ENCODE results near the gene HOXA4. TPM values are rescaled to one million over a fixed set of nuclear protein-coding genes. Genes with fewer than 3 reads are reported as not detected.

HOXA4 gene
- total RNA-seq, 1 experiment from 2014 or later, result 2.3 TPM

- Histone ChIP-seq H2AFZ (ENCODE audit: low read length) (no peak overlapping the region), H3F3A (ENCODE audit: low read length, unreplicated experiment) (no peaks in the 10 kb centered on the region), H3K9ac (ENCODE audit: low read length) (peak overlapping the region; percentile 90), H3K36me3 (ENCODE audit: low read depth, low read length) (0 out of 2 replicates have a peak, but pooled peaks cover 4% of the 10 kb centered on the region), H3K27ac (ENCODE audit: low read length) (peak overlapping the region; percentile 97), H3K27me3 (ENCODE audit: low read length) (no peaks in the 10 kb centered on the region), H3K4me2 (ENCODE audit: low read length) (peak overlapping the region; percentile 93), H3K9me2 (replicated peaks; ENCODE audit: low read length) (no peaks in the 10 kb centered on the region), H3K4me3 (ENCODE audit: low read length) (peak overlapping the region; percentile 84), H3K4me1 (ENCODE audit: insufficient read depth, low read length) (peaks cover 26% of the 10 kb centered on the region), H3K9me3 (ENCODE audit: low read length) (no peaks in the 10 kb centered on the region), H4K20me1 (ENCODE audit: low read length) (no peaks in the 10 kb centered on the region), H3K79me2 (ENCODE audit: low read length) (peaks cover 100% of the 10 kb centered on the region)
- no peak for DNase-seq
- intact Hi-C loops (cut with micrococcal nuclease), result no loop called here
- ATAC-seq, result no peak
- no peak for TF ChIP-seq EZH2 (IDR thresholded peaks at IDR 0.05; ENCODE audit: low read length, unreplicated experiment)
- TF ChIP-seq CTCF (conservative IDR thresholded peaks at IDR 0.05; ENCODE audit: low read depth, low read length), result no peak
- no peak for TF ChIP-seq EZH2phosphoT487 (IDR thresholded peaks at IDR 0.05; ENCODE audit: borderline replicate concordance, low read length)
- ChIA-PET CTCF (interaction anchor here (0.6 kb wide), 1 partner anchor 8 kb away, joined by 5 read pairs; no protein-coding TSS in a partner anchor), POLR2A (ENCODE audit: unreplicated experiment) (interaction anchor here (1.3 kb wide), 1 partner anchor 17 kb away, joined by 3 read pairs; no protein-coding TSS in a partner anchor)
- TSS peak; percentile 5 for BruUV-seq (replicated peaks)
Measured at GRCh38 chr7:27171637-27172314, 41.2 kb upstream of the HOXA4 start.

GRCh38 chr7:27171325-27171636 lies 40.7 kb upstream of the HOXA4 start:
- H3K4me1 ChIP-seq (ENCODE audit: insufficient read depth, low read length), result peaks cover 21% of the 10 kb centered on the region
- H3F3A ChIP-seq (ENCODE audit: low read length, unreplicated experiment), result no peaks in the 10 kb centered on the region
- H3K4me3 ChIP-seq (ENCODE audit: low read length), result peak overlapping the region; percentile 84
- intact Hi-C loops (cut with micrococcal nuclease), result no loop called here
- peak overlapping the region; percentile 90 for H3K9ac ChIP-seq (ENCODE audit: low read length)
- H3K9me3 ChIP-seq (ENCODE audit: low read length), result no peaks in the 10 kb centered on the region
- H4K20me1 ChIP-seq (ENCODE audit: low read length), result no peaks in the 10 kb centered on the region
- H2AFZ ChIP-seq (ENCODE audit: low read length), result no peak overlapping the region
- H3K9me2 ChIP-seq (replicated peaks; ENCODE audit: low read length), result no peaks in the 10 kb centered on the region
- peak overlapping the region; percentile 97 for H3K27ac ChIP-seq (ENCODE audit: low read length)
- no TSS peak for BruUV-seq (replicated peaks)
- peaks cover 100% of the 10 kb centered on the region for H3K79me2 ChIP-seq (ENCODE audit: low read length)
- ATAC-seq, result no peak
- peak; percentile 63 for DNase-seq
- no peaks in the 10 kb centered on the region for H3K27me3 ChIP-seq (ENCODE audit: low read length)
- ChIA-PET CTCF (interaction anchor here (0.6 kb wide), 1 partner anchor 9 kb away, joined by 5 read pairs; no protein-coding TSS in a partner anchor), POLR2A (ENCODE audit: unreplicated experiment) (no interaction called here)
- H3K4me2 ChIP-seq (ENCODE audit: low read length), result peak overlapping the region; percentile 93
- H3K36me3 ChIP-seq (ENCODE audit: low read depth, low read length), result 0 out of 2 replicates have a peak, but pooled peaks cover 4% of the 10 kb centered on the region
- TF ChIP-seq EZH2 (IDR thresholded peaks at IDR 0.05; ENCODE audit: low read length, unreplicated experiment), result no peak
- no peak for TF ChIP-seq CTCF (conservative IDR thresholded peaks at IDR 0.05; ENCODE audit: low read depth, low read length)
- TF ChIP-seq EZH2phosphoT487 (IDR thresholded peaks at IDR 0.05; ENCODE audit: borderline replicate concordance, low read length), result no peak
